Esophagus muscularis mucosa (tissue), 3 donors: Measurements from ENCODE around the gene KCTD5.

Experiments
- POLR2A ChIP-seq: fragments of 450-650 bp; IDR thresholded peaks from one replicate; pipeline ENCODE4 v1.6.1; 2017; ENCODE audit warnings: antibody characterized with exemption, moderate library complexity, mild to moderate bottlenecking, low read depth
- TF ChIP-seq, protein P1 (sequence below), 3 experiments: fragments of 200-600 bp in 2 of 3; fragments of 450-650 bp in 1 of 3; sonication (generic) in 2 of 3; IDR thresholded peaks; one replicate each; pipeline ENCODE4 v1.5.1; 2017 to 2019; ENCODE audit warnings: antibody characterized with exemption in 3 of 3, mild to moderate bottlenecking in 2 of 3, moderate library complexity in 1 of 3

DNA sequence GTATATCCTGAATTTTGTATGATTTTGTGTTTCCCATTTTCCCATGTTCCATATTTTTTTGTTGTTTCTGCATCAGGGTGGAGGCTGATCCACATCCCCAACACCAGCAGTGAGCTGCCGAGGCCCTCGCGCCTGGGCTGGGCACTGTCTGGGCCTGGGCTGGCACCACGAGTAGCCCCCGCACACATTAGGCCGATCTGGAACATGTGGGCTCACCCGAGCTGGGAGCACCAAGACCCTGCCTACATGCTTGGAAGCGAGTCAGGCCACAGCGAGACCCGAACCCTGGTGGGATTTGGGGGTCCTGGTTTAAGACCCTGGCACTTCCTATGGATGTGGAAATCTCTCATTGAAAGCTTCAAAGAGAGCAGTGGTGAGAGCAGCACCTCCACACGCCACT lies 8.5 kb downstream of the KCTD5 start:
- TF ChIP-seq POLR2A = no peak
- TF ChIP-seq, protein P1, sequence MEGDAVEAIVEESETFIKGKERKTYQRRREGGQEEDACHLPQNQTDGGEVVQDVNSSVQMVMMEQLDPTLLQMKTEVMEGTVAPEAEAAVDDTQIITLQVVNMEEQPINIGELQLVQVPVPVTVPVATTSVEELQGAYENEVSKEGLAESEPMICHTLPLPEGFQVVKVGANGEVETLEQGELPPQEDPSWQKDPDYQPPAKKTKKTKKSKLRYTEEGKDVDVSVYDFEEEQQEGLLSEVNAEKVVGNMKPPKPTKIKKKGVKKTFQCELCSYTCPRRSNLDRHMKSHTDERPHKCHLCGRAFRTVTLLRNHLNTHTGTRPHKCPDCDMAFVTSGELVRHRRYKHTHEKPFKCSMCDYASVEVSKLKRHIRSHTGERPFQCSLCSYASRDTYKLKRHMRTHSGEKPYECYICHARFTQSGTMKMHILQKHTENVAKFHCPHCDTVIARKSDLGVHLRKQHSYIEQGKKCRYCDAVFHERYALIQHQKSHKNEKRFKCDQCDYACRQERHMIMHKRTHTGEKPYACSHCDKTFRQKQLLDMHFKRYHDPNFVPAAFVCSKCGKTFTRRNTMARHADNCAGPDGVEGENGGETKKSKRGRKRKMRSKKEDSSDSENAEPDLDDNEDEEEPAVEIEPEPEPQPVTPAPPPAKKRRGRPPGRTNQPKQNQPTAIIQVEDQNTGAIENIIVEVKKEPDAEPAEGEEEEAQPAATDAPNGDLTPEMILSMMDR (IDR thresholded peaks at IDR 0.05) = no peak
